Activated CD4-positive, alpha-beta T cell treated with anti-CD3 and anti-CD28 coated beads for 36 hours (primary cell): ENCODE results near the gene COPS6. TPM values are rescaled to one million over a fixed set of nuclear protein-coding genes. Genes with fewer than 3 reads are reported as not detected.
A peak's percentile ranks its signal among the peaks of the same experiment; 100 is the strongest.

ENCODE experiments used
- ATAC-seq: fragments of 200-7000 bp; cut with Tn5 transposase; one replicate; pipeline ENCODE4 v1.10.0; 2021; ENCODE audit warnings: mild to moderate bottlenecking, moderate library complexity
- CTCF ChIA-PET: fragments of 350-600 bp; sonication (Branson Sonifier 250); formaldehyde crosslinking; loops from one replicate; lab custom pipeline; 2021; ENCODE audit warnings: antibody characterized with exemption; lab: Charles Lee
- POLR2A ChIA-PET: fragments of 350-600 bp; sonication (Branson Sonifier 250); formaldehyde crosslinking; loops from one replicate; lab custom pipeline; 2021; ENCODE audit warnings: antibody characterized with exemption, inconsistent platforms; lab: Charles Lee
- DNase-seq: peaks from one replicate; pipeline ENCODE4 v3.0.0-alpha.2; 2020
- H3K27ac Mint-ChIP-seq: one replicate; pipeline ENCODE4 v1.8.0; 2021; ENCODE audit warnings: mixed read lengths
- H3K27me3 Mint-ChIP-seq: one replicate; pipeline ENCODE4 v1.8.0; 2021; ENCODE audit warnings: mixed read lengths
- H3K36me3 Mint-ChIP-seq: one replicate; pipeline ENCODE4 v1.8.0; 2021; ENCODE audit warnings: low read depth, mixed read lengths
- H3K4me1 Mint-ChIP-seq: one replicate; pipeline ENCODE4 v1.8.0; 2021; ENCODE audit warnings: mixed read lengths
- H3K4me3 Mint-ChIP-seq: one replicate; pipeline ENCODE4 v1.8.0; 2021; ENCODE audit warnings: mild to moderate bottlenecking, moderate library complexity, mixed read lengths
- H3K9me3 Mint-ChIP-seq: one replicate; pipeline ENCODE4 v1.8.0; 2021; ENCODE audit warnings: low read depth, mixed read lengths
- intact Hi-C, 2 experiments: fragments of 100-400 bp; cut with DNase I in 1 of 2; cut with micrococcal nuclease in 1 of 2; formaldehyde crosslinking; loops; one replicate each; pipeline versions ENCODE4 v1.14.2 to v1.15.1; 2022 to 2024; cut with DNase I, micrococcal nuclease
- total RNA-seq, 2 experiments: library from RNA; stranded (reverse); gene quantifications; one replicate each; pipeline ENCODE4 v1.2.3, GENCODE V29; 2021

Gene COPS6
- total RNA-seq, 2 experiments from 2014 or later, result 88.6 to 89.0 TPM

DNA sequence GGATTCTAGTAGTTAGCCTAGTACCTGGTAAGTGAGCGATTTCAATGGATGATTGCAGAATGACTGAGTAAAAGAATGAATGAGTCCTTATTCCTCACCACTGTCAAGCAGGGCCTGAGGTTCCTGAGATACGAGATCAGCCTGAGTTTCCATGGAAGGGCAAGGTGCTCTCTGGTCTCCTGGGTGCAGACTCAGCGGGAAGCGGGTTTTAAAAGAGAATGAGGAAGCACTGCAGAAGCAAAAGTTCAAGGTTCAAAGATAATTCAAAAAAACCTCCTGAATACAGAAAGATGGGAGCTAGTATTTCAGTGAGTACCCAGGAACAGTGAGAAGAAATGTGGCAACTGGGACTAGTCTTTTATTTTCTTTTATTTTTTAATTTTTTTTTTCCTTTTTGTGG lies 11.6 kb upstream of the COPS6 start:
- H3K36me3 Mint-ChIP-seq, result peaks cover 66% of the 10 kb centered on the region
- H3K4me3 Mint-ChIP-seq, result no peak overlapping the region
- CTCF ChIA-PET, result interaction anchor here (0.8 kb wide), 1 partner anchor 164 kb away, joined by 3 read pairs; no protein-coding TSS in a partner anchor
- no peaks in the 10 kb centered on the region for H3K27me3 Mint-ChIP-seq
- ATAC-seq (no peak), DNase-seq (no peak)
- H3K9me3 Mint-ChIP-seq, result peaks cover 5% of the 10 kb centered on the region
- intact Hi-C loops, result no loop called here
- POLR2A ChIA-PET, result interaction anchor here (0.6 kb wide), 1 partner anchor 372 kb away, joined by 4 read pairs; no protein-coding TSS in a partner anchor
- peaks cover 18% of the 10 kb centered on the region for H3K4me1 Mint-ChIP-seq
- no peak overlapping the region for H3K27ac Mint-ChIP-seq

GRCh38 chr7:100079024-100079560 lies 9.7 kb upstream of the COPS6 start:
- ChIA-PET CTCF (interaction anchor here (0.6 kb wide), 1 partner anchor 60 kb away, joined by 3 read pairs; no protein-coding TSS in a partner anchor), POLR2A (no interaction called here)
- Mint-ChIP-seq H3K9me3 (no peaks in the 10 kb centered on the region), H3K27me3 (no peaks in the 10 kb centered on the region), H3K36me3 (peaks cover 48% of the 10 kb centered on the region), H3K4me1 (peaks cover 25% of the 10 kb centered on the region), H3K27ac (peak overlapping the region; percentile 17), H3K4me3 (no peak overlapping the region)
- intact Hi-C loops, result no loop called here
- ATAC-seq (no peak), DNase-seq (no peak)

DNA sequence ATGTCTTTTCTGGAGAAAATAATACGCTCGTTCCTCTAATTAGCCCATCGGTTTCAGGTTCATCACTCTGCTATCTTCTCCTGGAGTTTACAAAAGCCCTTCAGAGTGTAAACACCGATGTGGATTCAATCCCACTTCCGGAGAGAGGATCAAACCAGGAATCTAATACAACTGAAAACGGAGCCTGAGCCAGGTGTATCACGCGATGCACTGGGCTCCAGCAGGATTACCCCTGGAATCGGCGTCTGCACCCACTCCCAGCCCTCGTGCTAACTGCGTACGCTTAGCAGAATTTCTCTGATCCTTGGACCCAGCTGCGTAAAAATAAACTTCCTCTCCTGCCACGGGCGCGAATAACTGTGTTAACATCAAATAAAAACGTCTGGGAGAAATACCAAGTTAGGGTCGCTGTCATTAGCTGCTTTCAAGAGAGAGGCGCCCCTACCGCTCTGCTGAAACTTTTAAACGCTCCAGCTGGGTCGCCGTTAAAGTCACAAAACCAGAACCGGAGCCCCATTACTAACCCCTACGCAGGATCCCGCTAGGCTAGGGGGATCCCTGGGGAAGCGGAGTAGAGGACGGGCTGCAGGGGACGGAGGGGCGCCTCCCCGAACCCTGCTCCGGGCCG lies 7.7 kb upstream of the COPS6 start:
- Mint-ChIP-seq H3K27me3 (no peaks in the 10 kb centered on the region), H3K36me3 (peaks cover 29% of the 10 kb centered on the region), H3K4me1 (peaks cover 25% of the 10 kb centered on the region), H3K4me3 (peak overlapping the region; percentile 87), H3K27ac (peak overlapping the region; percentile 87), H3K9me3 (no peaks in the 10 kb centered on the region)
- CTCF ChIA-PET, result interaction anchor here (0.7 to 1.2 kb wide), 3 partner anchors 29 to 127 kb away, joined by 3 read pairs; no protein-coding TSS in a partner anchor
- ATAC-seq, result no peak
- intact Hi-C loops, result loop anchor here (1.0 to 10.0 kb wide), 22 partner anchors 20 to 794 kb away; partner anchors contain the start of genes AP4M1 (in 2 of the 2), MCM7 (in 2 of the 2), TRIM4 (in 2 of the 2) and ZKSCAN1 (in 2 of the 2)
- POLR2A ChIA-PET, result interaction anchor here (0.8 kb wide), 1 partner anchor 672 kb away, joined by 4 read pairs; the partner anchor contains the start of gene BUD31
- DNase-seq, result no peak

- Mint-ChIP-seq H3K4me3 (peak within 1 kb of the TSS; percentile 87), H3K9me3 (no peaks in the 10 kb centered on the region), H3K27me3 (no peaks in the 10 kb centered on the region), H3K4me1 (peaks cover 25% of the 10 kb centered on the region), H3K36me3 (peaks cover 23% of the 10 kb centered on the region), H3K27ac (peak within 1 kb of the TSS; percentile 87)
- DNase-seq (peak; percentile 99), ATAC-seq (peak; percentile 83)
- ChIA-PET CTCF (interaction anchor here (0.7 to 1.4 kb wide), 7 partner anchors 9 to 263 kb away, joined by 3 to 13 read pairs (median 3); partner anchors contain the start of genes AP4M1, MCM7 and TRIM4), POLR2A (interaction anchor here (1.1 kb wide), 1 partner anchor 12 kb away, joined by 3 read pairs; no protein-coding TSS in a partner anchor)
- intact Hi-C loops, result loop anchor here (1.0 to 10.0 kb wide), 22 partner anchors 19 to 793 kb away; partner anchors contain the start of genes AP4M1 (in 2 of the 2), MCM7 (in 2 of the 2), TRIM4 (in 2 of the 2) and ZKSCAN1 (in 2 of the 2)
Observed at GRCh38 chr7:100081535-100082102, 7.2 kb upstream of the COPS6 start, which contains the start of gene ZNF3. TSS of gene ZNF3 (minus strand) at chr7:100081723. CDS start at chr7:100077357, 4,366 bp downstream.

- H3K9me3 Mint-ChIP-seq, result no peaks in the 10 kb centered on the region
- H3K27me3 Mint-ChIP-seq, result no peaks in the 10 kb centered on the region
- ATAC-seq, result no peak
- ChIA-PET CTCF (interaction anchor here (0.6 to 1.4 kb wide), 12 partner anchors 8 to 525 kb away, joined by 3 to 13 read pairs (median 3); partner anchors contain the start of genes AP4M1, MCM7 and ZKSCAN1), POLR2A (interaction anchor here (0.6 to 1.1 kb wide), 6 partner anchors 11 to 211 kb away, joined by 3 to 11 read pairs (median 3); partner anchors contain the start of genes AP4M1, LAMTOR4, MBLAC1 and MCM7)
- H3K27ac Mint-ChIP-seq, result peak overlapping the region; percentile 85
- H3K4me1 Mint-ChIP-seq, result peaks cover 30% of the 10 kb centered on the region
- intact Hi-C loops, result loop anchor here (5.0 to 10.0 kb wide), 8 partner anchors 44 to 792 kb away; partner anchors contain the start of genes MBLAC1 (in 1 of the 2), SRRT (in 1 of the 2), TRIM4 (in 1 of the 2) and ZKSCAN1 (in 1 of the 2)
- no peak for DNase-seq
- peaks cover 17% of the 10 kb centered on the region for H3K36me3 Mint-ChIP-seq
- H3K4me3 Mint-ChIP-seq, result peak overlapping the region; percentile 87
Observed at GRCh38 chr7:100082978-100083377, 5.8 kb upstream of the COPS6 start.

- H3K27me3 Mint-ChIP-seq, result no peaks in the 10 kb centered on the region
- CTCF ChIA-PET, result interaction anchor here (0.7 to 1.0 kb wide), 2 partner anchors 10 to 47 kb away, joined by 3 read pairs; no protein-coding TSS in a partner anchor
- POLR2A ChIA-PET, result no interaction called here
Observed at GRCh38 chr7:100085515-100085914, 3.3 kb upstream of the COPS6 start.

GRCh38 chr7:100087055-100087750 lies 1.6 kb upstream of the COPS6 start:
- no peak for ATAC-seq
- Mint-ChIP-seq H3K36me3 (peaks cover 24% of the 10 kb centered on the region), H3K27ac (peak overlapping the region; percentile 9), H3K4me3 (peak overlapping the region; percentile 13), H3K9me3 (no peaks in the 10 kb centered on the region), H3K4me1 (peaks cover 32% of the 10 kb centered on the region), H3K27me3 (no peaks in the 10 kb centered on the region)
- ChIA-PET POLR2A (interaction anchor here (6.1 kb wide), 1 partner anchor 14 kb away, joined by 74 read pairs; the partner anchor contains the start of genes AP4M1 and MCM7), CTCF (interaction anchor here (0.6 kb wide), 1 partner anchor 349 kb away, joined by 3 read pairs; no protein-coding TSS in a partner anchor)
- intact Hi-C loops, result loop anchor here (5.0 to 10.0 kb wide), 5 partner anchors 172 to 788 kb away; partner anchors contain the start of genes BUD31 (in 1 of the 2), PDAP1 (in 1 of the 2), SRRT (in 1 of the 2) and TRIM4 (in 1 of the 2)
- DNase-seq, result no peak

More at GRCh38 chr7:100085515-100085914, 3.3 kb upstream of the COPS6 start:
- Mint-ChIP-seq H3K36me3 (peaks cover 13% of the 10 kb centered on the region), H3K27ac (no peak overlapping the region), H3K9me3 (no peaks in the 10 kb centered on the region), H3K4me1 (peaks cover 29% of the 10 kb centered on the region), H3K4me3 (no peak overlapping the region)
- ATAC-seq (no peak), DNase-seq (no peak)
- intact Hi-C loops, result loop anchor here (5.0 to 10.0 kb wide), 5 partner anchors 171 to 789 kb away; partner anchors contain the start of genes BUD31 (in 1 of the 2), PDAP1 (in 1 of the 2), SRRT (in 1 of the 2) and TRIM4 (in 1 of the 2)

GRCh38 chr7:100088095-100088620 lies 611 bp upstream of the COPS6 start:
- CTCF ChIA-PET, result interaction anchor here (0.7 to 1.8 kb wide), 3 partner anchors 14 to 198 kb away, joined by 3 to 6 read pairs (median 3); partner anchors contain the start of genes AP4M1 and MCM7
- DNase-seq, result no peak
- Mint-ChIP-seq H3K36me3 (peaks cover 34% of the 10 kb centered on the region), H3K4me1 (peaks cover 25% of the 10 kb centered on the region), H3K27ac (peak overlapping the region; percentile 96), H3K4me3 (peak overlapping the region; percentile 89), H3K27me3 (no peaks in the 10 kb centered on the region), H3K9me3 (no peaks in the 10 kb centered on the region)
- peak; percentile 3 for ATAC-seq
- POLR2A ChIA-PET, result interaction anchor here (6.1 kb wide), 1 partner anchor 13 kb away, joined by 74 read pairs; the partner anchor contains the start of genes AP4M1 and MCM7
- intact Hi-C loops, result loop anchor here (1.0 to 10.0 kb wide), 10 partner anchors 31 to 787 kb away; partner anchors contain the start of genes TRIM4 (in 2 of the 2), BUD31 (in 1 of the 2), CNPY4 (in 1 of the 2) and MEPCE (in 1 of the 2)

GRCh38 chr7:100089458-100090196 lies 858 bp downstream of the COPS6 start:
- CTCF ChIA-PET, result interaction anchor here (0.9 to 1.8 kb wide), 4 partner anchors 12 to 65 kb away, joined by 4 to 8 read pairs (median 6); partner anchors contain the start of genes AP4M1 and MCM7
- Mint-ChIP-seq H3K27ac (peak overlapping the region; percentile 96), H3K4me3 (peak overlapping the region; percentile 89), H3K4me1 (peaks cover 25% of the 10 kb centered on the region), H3K9me3 (no peaks in the 10 kb centered on the region), H3K27me3 (no peaks in the 10 kb centered on the region), H3K36me3 (peaks cover 48% of the 10 kb centered on the region)
- DNase-seq, result peak; percentile 33
- POLR2A ChIA-PET, result interaction anchor here (0.6 to 6.1 kb wide), 3 partner anchors 12 to 364 kb away, joined by 3 to 74 read pairs (median 3); partner anchors contain the start of genes AP4M1, MBLAC1 and MCM7
- intact Hi-C loops, result loop anchor here (1.0 to 10.0 kb wide), 9 partner anchors 11 to 785 kb away; partner anchors contain the start of genes TRIM4 (in 2 of the 2), BUD31 (in 1 of the 2), MEPCE (in 1 of the 2) and PDAP1 (in 1 of the 2)
- no peak for ATAC-seq
